Dermis blood vessel endothelial cell (primary cell): ENCODE data around the gene SETD3. TPM values are rescaled to one million over a fixed set of nuclear protein-coding genes. Genes with fewer than 3 reads are reported as not detected.

Experiments
- DNase-seq: peaks from one replicate; pipeline ENCODE4 v3.0.0; 2010
- total RNA-seq: library from RNA; depleted of rRNA; stranded (reverse); fragments of >200 nt; gene quantifications from 2 replicates; pipeline ENCODE4 v1.2.3, GENCODE V29; 2014

Gene SETD3
- total RNA-seq, 1 donor from 2014 or later, result 82.7 TPM

DNA sequence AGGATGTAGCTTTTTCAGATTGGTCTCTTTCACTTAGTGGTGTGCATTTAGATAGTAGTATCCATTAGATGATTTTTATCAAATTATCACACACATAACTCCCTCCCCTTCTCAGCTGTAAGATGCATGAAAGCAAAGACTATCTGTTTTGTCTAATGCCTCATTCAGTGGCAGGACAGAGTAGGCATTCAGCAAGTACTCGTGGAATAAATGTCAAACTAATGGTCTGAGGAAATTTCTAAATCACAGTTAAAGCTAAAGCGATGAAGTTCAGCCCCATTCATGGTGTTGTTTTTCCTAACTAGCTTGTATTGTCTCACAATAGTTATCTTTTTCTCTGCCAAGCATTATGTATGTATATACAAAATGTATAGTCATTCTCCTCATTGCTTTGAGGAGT, 16.7 kb upstream of the SETD3 start:
- no peak for DNase-seq

GRCh38 chr14:99484106-99484505, 3.4 kb upstream of the SETD3 start:
- no peak for DNase-seq

DNA sequence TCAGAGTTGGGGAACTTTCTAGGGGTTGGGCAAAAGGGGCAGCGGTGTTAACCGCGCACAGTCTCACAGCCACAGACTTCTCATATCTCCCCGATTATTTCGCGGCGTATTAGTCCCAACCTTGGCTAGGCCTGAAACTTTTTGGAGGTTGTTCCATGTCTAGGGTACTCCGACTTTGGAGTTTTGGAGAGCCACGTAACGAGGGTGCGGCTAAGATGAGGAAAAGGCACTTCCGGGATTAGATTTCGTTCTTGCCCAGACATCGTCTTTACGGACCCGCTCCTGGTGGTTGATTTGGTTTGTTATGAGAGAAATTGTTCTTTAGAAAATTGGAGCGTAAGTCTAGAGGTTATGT, 1.1 kb upstream of the SETD3 start:
- DNase-seq, result peak; percentile 45

DNA sequence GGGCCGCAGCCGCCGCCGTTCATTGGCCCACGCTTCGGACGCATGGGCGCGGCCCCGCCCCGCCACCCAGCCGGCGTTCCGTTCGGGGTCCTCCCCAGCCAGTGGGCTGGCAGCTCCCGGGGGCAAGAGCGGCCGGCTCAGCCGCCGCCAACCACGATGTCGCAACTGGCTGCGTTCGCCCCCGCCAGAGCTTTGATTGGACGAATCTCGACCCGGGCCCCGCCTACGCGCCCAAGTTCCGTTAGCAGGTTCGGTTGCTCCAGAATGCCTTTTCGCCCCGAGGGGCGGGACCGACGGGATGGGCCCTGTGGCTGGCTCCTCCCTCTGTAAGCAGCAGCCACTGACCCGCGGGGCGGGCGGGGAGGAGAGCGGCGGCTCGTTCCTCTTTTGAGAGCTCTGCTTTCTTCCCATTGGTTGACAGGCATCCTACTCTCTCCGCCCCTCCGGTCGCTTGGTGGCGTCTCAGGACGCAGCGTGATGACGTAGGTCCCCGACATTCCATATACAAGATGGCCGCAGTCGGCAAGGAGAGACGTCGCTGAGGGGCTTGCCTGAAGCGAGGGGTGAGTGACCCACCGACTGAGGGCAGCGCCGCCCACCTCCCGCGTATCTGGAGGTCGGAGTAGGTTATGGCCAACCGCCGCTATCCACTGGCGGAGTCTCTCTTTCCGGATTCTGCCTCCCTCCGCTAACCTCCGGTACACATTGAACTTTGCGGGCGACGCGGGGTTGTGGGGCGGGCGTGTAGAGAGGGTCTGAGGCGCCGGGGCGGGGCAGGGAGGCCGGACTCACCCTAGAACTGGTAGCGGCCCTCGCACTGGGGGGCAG, 472 bp upstream of the SETD3 start, which contains the start of gene CCNK:
CCNK (plus strand) TSS at position 493 of the 828 bp plus-strand sequence. CDS start 11,269 bp downstream, outside the sequence.
- peak; percentile 100 for DNase-seq

GRCh38 chr14:99479160-99479905, 1.3 kb downstream of the SETD3 start:
- no peak for DNase-seq

DNA sequence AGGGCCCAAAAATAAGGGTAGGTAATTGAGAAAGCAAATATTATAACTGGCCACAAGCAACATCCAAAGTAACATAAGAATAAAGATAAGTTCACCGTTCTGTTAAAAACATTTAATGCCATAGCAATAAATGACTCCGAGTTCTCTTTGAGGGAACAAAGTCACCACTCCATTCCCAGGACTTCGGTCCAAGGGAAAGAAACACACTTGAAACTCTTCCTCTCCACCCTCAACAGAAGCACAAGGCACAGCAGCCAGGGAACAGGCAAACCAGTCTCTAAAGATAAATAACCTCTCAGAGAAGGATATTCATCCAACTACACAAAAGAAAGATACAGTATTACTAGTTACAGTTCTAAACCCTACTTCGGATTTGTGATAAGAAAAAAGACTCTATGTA, 2.5 kb downstream of the SETD3 start:
- DNase-seq, result no peak

GRCh38 chr14:99476864-99477263, 3.8 kb downstream of the SETD3 start:
- no peak for DNase-seq

DNA sequence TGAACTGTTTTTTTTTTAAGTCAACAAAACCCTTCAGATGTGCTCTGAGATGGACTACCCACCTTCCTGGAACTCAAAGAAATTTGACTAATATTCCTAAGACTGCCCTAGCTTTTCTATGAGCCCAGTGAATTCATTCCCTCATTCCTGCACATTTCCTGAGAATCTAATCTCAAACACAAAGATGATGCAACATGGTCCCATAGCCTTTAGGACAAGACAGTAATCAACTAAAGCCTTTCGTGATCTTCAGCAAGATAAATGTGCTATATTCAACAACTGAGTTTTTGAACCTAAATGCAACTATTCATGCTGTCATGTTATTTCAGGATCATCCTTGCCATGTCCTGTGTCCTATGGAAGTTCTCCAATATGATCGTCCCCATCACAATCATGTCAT, 5.0 kb downstream of the SETD3 start:
- no peak for DNase-seq

GRCh38 chr14:99475179-99475578, 5.5 kb downstream of the SETD3 start:
- no peak for DNase-seq

DNA sequence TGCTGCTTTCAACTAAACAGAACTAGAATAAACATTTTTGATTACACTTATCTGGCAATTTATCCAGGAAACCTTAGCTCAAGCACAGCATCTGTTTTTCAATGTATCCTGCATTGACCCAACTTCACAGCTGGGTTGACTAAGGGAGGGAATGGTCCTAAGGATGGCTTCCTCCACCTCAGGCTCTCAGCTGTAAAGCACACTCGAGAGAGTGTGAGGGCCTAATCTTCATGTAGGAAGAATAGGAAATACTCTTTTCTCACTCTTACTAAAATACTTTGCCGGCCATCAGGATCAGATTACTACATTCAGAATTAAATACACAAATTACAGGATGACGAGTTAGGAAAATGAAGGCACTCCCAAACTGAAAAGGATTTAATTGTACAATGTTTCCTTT, 7.2 kb downstream of the SETD3 start:
- DNase-seq, result no peak

DNA sequence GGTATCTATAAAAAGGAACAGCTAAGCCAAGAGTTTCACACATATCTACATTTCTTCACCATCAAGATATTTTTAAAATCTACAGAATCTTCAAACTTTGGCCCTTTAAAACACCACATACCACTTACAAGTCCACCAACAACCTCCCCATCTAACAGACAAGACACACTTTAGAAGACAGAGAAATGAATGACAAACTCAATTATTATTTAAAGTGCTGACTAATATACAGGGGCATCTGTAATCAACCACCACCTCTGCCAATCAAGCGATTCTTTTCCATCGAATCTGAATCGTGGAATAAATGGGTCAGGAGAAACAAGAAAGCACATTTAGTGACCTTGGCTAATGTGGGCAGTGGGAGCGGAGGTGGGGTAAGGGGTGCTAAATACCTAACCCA, 7.7 kb downstream of the SETD3 start:
- DNase-seq, result no peak

DNA sequence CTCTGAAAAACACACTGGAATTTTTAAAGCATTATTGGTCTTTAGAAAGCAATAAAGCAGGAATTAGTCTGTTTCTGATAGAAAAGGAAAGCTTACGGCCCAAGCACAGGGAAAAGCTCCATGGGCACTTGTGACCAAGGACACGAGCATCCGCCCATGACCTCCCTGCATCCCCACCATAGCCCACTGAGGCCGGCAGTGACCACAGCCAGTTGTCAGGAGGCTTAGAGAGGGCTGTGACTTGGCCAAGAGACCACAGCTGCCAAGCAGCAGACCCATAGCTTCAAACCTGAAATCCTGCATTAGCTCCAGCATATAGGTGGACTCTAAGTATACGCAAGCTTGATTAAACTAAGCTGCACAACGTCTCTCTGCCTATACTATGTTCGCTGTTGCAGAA, 8.9 kb downstream of the SETD3 start:
- DNase-seq, result no peak

GRCh38 chr14:99468836-99469592, 11.6 kb downstream of the SETD3 start:
- peak; percentile 74 for DNase-seq

GRCh38 chr14:99468081-99468480, 12.6 kb downstream of the SETD3 start:
- no peak for DNase-seq

- peak; percentile 27 for DNase-seq
Observed at GRCh38 chr14:99467336-99468078, 13.2 kb downstream of the SETD3 start.

GRCh38 chr14:99466758-99467157, 13.9 kb downstream of the SETD3 start:
- no peak for DNase-seq

DNA sequence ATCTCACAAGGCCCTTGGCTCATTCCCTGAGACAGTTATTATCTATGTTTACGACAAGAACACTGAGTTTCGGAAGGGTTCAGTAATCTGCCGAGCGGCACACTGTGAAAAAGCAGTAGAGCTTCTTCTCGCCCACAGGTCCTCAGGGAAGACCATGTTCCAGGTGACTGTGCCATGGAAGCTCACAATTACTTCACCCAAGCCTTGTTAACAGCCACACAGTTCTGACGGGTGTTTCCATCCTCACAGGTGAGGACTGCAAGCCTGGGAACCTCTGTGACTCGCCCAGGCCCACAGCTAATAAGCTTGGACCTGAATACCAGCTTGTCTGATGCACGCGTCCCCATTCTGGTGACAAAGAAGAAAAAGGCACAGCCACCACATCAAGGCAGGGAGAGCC, 15.4 kb downstream of the SETD3 start:
- no peak for DNase-seq

DNA sequence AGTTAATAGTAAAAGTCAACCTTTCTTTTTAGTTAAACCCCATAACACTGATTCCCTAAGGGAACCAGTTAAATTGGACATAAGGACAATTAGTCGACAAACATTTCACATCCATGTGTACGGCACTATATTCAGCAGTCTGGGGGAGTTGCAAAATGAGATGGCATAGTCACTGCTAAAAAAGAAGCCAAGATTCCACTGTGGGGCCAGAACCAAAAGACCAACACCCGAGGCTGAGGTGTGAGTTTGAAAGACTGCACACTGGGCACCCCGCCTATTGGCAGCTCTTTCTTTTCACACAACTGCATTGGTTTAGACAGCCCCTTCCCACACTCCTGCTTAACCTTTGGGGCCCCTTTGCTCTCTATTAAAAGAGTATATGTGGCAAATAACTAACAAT, 16.7 kb downstream of the SETD3 start:
- DNase-seq, result no peak

DNA sequence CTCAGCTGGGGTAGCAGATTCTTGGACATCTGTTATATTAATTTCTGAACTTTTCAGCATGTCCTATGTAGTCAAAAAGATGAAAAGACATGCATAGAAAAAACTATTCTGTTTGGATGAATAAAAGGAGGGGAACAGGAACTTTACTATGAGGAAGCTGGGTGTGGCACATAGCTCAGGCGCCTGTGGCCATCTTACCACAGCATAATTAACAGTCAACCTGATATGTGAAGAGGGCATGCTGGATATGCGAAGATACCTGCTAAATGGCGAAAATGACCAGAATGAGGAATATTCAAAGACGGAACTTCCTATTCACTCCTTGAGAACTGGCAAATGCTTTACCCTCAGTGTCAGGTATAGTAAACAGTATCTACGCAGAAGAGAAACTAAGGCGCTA, 18.4 kb downstream of the SETD3 start:
- no peak for DNase-seq

- DNase-seq, result no peak
Observed at GRCh38 chr14:99461411-99462085, 19.1 kb downstream of the SETD3 start.

DNA sequence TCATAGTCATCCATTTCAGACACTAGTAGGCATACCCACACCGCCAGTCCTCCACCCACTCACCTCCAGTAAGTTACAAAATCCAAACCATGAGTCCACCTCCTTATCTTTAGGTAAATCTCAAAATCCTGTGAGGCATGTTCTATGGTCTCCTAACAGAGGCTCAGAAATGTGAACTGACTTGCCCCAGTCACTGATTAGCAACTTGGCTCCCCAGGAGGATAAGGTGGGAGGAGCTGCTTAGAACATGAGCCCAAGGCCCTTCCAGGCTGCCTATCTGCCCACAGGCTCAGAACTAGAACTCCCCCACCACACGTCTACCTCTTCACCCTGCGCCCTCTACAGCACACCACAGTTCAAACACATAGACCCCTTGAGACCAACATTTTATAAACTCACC, 19.9 kb downstream of the SETD3 start:
- DNase-seq, result no peak

DNA sequence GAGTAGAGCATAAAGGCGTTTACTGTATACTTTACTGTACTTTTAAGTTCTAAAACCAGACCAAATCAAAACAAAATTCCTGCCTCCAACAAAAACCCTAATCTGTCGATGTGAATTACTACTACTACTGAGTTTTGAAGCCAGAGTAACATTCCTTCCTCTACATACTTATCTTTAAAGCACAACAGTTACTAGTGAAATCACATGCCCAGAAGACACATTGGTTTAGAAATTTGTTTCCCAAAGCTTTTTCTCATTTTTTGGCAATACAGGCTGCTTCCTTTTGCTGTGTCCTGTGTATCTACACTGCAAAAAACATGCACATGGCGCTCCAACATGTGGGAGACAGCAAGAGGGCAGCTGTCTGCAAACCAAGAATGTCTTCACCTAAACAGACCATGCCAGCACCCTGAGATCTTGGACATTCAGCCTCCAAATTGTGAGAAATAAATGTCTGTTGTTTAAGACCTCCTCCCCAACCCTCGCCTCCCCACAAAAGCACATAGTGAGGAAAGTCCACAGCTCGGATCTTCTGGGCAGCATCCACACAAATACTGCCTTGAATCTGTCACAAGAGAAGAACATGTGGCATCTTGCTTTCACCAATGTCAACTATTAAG, 21.1 kb downstream of the SETD3 start:
- DNase-seq, result no peak
